ENCODE data around the gene IL18. TPM values are rescaled to one million over a fixed set of nuclear protein-coding genes. Genes with fewer than 3 reads are reported as not detected.
"Not testable (repeated sequence)": the region's sequence is repeated elsewhere in the genome, so short reads cannot be mapped to it uniquely, and the experiment has no call there.

IL18 gene
- total and polyA plus RNA-seq, 12 donors, result 0.28 to 5.7 (median 1.2) TPM

- DNase-seq (no peak), ATAC-seq (no peak)
- peaks cover 0 to 33% (median 0%) of the 10 kb centered on the region in 9 donors for H3K36me3 ChIP-seq
- no peak for TF ChIP-seq CTCF (IDR thresholded peaks at IDR 0.05)
- no peak overlapping the region for H3K4me3 ChIP-seq
- H3K27me3 ChIP-seq, result no peaks in the 10 kb centered on the region
- H3K9me3 ChIP-seq, result no peaks in the 10 kb centered on the region
- peaks cover 0 to 6% (median 0%) of the 10 kb centered on the region in 9 donors for H3K4me1 ChIP-seq
- no peak overlapping the region for H3K27ac ChIP-seq
- intact Hi-C loops (cut with DNase I), result loop anchor here in 2 of 10 donors (10.0 kb wide), 2 partner anchors 344 to 1084 kb away; no protein-coding TSS in a partner anchor
- 61 to 79% methylated on average over 1 of the region's 1 CpG for WGBS, 2 donors
These were observed 47.0 kb upstream of the IL18 start for GRCh38 chr11:112210890-112211289.

GRCh38 chr11:112206071-112206470 lies 42.2 kb upstream of the IL18 start:
- no peak overlapping the region for H3K27ac ChIP-seq
- ATAC-seq (no peak), DNase-seq (no peak)
- H3K4me1 ChIP-seq, result no peaks in the 10 kb centered on the region
- no peaks in the 10 kb centered on the region for H3K9me3 ChIP-seq
- WGBS, 2 donors, result 95 to 96% methylated on average over 23 of the region's 23 CpGs
- intact Hi-C loops (cut with DNase I), result no loop called here
- H3K27me3 ChIP-seq, result no peaks in the 10 kb centered on the region
- peaks cover 0 to 61% (median 4%) of the 10 kb centered on the region in 9 donors for H3K36me3 ChIP-seq
- no peak overlapping the region for H3K4me3 ChIP-seq
- TF ChIP-seq CTCF (IDR thresholded peaks at IDR 0.05), result no peak

GRCh38 chr11:112200252-112200651 lies 36.4 kb upstream of the IL18 start:
- Histone ChIP-seq H3K9me3 (no peaks in the 10 kb centered on the region), H3K27ac (peak overlapping the region in 1 of 10 donors; percentile 3), H3K36me3 (peaks cover 0 to 71% (median 4%) of the 10 kb centered on the region in 9 donors), H3K27me3 (no peaks in the 10 kb centered on the region), H3K4me1 (peaks cover 0 to 9% (median 0%) of the 10 kb centered on the region in 9 donors), H3K4me3 (no peak overlapping the region)
- no peak for ATAC-seq
- WGBS, 2 donors, result 38 to 57% methylated on average over 2 of the region's 2 CpGs
- TF ChIP-seq CTCF (IDR thresholded peaks at IDR 0.05), result no peak
- intact Hi-C loops (cut with DNase I), result no loop called here
- DNase-seq, result no peak

GRCh38 chr11:112199101-112199500 lies 35.2 kb upstream of the IL18 start:
- H3K4me3 ChIP-seq; H3K4me1 ChIP-seq; ATAC-seq; DNase-seq; H3K27ac ChIP-seq; H3K27me3 ChIP-seq; H3K9me3 ChIP-seq; intact Hi-C loops (cut with DNase I): not testable (repeated sequence)
- H3K36me3 ChIP-seq, result peaks cover 0 to 70% (median 3%) of the 10 kb centered on the region in 9 donors
- 79 to 85% methylated on average over 4 of the region's 4 CpGs for WGBS, 2 donors

GRCh38 chr11:112196519-112197087 lies 32.7 kb upstream of the IL18 start:
- 90 to 91% methylated on average over 2 of the region's 2 CpGs for WGBS, 2 donors
- Histone ChIP-seq H3K4me1 (peaks cover 0 to 9% (median 0%) of the 10 kb centered on the region in 9 donors), H3K27ac (no peak overlapping the region), H3K9me3 (no peaks in the 10 kb centered on the region), H3K36me3 (peaks cover 0 to 56% (median 0%) of the 10 kb centered on the region in 9 donors), H3K27me3 (no peaks in the 10 kb centered on the region), H3K4me3 (no peak overlapping the region)
- no peak for DNase-seq
- intact Hi-C loops (cut with DNase I), result no loop called here
- no peak for ATAC-seq
- TF ChIP-seq CTCF (IDR thresholded peaks at IDR 0.05), result no peak
